Stimulated activated CD8-positive, alpha-beta memory T cell treated with anti-CD3 and anti-CD28 coated beads, Interleukin-4, amount 100 ng/mL, for 4 hours (primary cell): Measurements from ENCODE around the gene NOTCH2.
"Not testable (repeated sequence)": the region's sequence is repeated elsewhere in the genome, so short reads cannot be mapped to it uniquely, and the experiment has no call there.

Experiments used
- DNase-seq, 2 donors: peaks; one replicate each; pipeline ENCODE4 v3.0.0-alpha.2; 2020; ENCODE audit warnings: low read depth in 2 of 2, low spot score in 1 of 2

Gene NOTCH2

DNA sequence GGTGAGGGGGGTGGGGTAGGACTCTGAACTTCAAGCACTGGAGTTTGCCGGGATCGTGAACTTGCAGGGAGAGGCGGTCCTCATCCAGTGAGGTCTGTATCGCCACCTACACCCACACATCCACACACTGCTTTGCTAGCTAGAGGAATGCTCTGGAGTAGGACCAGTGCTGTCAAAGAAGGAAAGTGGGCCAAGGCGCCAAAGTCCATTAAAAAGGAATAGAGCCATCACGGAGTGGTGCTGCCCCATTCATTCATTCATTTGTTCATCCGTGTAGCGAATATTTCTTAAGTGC, 405 bp upstream of the NOTCH2 start:
- not testable (repeated sequence) for DNase-seq

DNA sequence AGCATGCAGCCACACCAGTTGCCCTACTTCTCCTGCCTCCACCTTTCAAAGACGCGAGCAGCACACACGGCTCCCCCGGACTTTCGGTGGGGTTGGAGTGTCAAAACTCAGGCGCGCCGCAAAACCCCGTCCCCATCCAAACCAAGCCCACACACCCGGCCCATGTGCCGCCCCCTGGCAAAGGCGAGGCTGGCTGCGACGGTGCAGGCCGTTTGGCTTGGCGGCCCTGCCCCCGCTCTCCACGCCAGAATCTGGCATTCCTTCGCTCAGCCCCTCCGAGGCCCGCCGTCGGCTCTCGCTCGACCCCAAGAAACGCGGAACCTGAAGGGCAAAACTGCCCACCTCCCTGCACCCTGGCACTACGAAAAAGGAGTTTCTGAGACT, 787 bp downstream of the NOTCH2 start:
- DNase-seq: not testable (repeated sequence)

DNA sequence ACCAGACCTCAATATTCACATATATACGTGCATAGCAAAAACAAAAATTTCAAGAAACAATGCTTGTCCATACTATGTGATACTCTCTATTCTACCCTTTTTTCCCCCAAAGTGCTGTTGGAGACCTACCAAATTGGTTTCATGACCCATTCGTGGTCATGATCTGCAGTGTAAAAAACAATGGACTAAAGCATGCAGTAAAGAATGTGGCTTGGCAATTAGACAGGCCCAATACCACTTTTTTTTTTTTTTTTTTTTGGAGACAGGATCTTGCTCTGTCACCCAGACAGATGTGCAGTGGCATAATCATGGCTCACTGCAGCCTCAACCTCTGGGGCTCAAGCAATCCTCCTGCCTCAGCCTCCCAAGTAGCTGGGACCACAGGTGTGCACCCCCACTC, 21.3 kb downstream of the NOTCH2 start:
- not testable (repeated sequence) for DNase-seq

DNA sequence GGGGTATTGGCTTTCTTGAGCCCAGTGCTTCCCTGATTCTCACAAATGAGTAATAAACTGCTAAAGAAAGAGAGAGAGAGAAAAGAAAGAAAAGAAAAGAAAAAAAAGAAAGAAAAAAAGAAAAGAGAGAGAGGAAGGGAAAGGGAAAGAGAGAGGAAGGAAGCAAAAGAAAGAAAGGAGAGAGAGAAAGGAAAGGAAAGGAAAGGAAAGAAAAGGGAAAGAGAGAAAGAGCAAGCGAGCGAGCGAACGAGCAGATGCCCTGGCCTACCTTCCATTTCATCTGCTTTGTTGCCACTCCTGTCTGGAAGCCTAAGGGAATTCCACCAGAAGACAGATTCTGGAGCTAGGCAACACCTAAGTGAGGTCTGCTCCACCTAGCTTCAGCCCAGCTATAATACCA, 27.7 kb downstream of the NOTCH2 start:
- DNase-seq: not testable (repeated sequence)

DNA sequence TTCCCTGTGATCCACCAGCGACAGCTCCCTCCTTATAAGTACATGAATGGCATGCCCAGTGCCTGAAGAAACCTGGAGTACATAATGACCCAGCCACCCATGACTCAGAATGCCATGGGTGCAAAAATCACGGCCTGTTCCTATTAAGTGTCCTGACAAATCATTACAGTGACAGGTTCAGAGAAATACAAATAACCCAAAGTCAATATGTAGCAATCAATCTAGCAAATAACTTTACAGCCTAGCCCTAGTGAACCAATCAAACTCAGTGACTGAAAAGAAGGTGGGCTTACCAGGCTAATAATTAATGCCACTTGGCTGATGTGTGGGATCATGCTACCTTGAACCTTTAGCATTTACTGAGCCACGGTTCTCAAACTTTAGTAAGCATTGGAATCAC, 37.2 kb downstream of the NOTCH2 start:
- not testable (repeated sequence) for DNase-seq

DNA sequence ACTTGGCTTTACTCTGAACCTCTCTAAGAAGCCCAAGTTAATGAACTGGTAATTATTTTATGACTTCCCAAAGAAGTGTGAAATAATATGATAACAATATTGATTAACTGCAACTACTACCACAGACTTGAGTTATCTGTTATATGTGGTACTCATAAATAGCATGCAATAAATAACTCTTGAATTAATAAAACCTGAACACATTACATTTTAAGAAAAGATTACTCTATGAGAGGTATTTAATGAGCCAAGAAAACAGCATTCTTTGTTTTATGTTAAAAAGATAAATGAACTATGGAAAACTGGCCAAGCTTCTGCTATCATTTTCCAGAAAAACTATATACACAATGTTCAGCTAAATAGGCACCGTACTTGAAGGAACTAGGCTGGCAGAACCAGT, 45.7 kb downstream of the NOTCH2 start:
- DNase-seq: not testable (repeated sequence)

DNA sequence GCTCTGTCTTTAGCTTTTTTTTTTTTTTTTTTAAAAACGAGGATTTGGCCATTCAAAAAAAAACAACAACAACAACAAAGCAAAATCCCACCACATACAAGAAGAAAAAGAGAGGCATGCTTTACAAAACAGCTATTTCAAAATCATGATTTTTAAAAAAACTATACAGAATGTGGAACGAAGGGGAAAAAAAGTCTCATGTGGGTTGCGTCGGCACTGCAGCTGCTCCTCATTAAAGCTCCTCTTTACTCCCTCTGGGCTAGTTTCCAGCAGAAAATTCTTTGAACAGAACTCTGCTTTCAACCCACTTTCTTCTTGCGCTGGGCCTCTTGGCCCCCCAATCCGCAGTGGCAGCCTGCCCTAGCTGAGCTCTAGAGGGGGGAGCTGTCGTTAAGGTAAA, 54.5 kb downstream of the NOTCH2 start:
- not testable (repeated sequence) for DNase-seq

DNA sequence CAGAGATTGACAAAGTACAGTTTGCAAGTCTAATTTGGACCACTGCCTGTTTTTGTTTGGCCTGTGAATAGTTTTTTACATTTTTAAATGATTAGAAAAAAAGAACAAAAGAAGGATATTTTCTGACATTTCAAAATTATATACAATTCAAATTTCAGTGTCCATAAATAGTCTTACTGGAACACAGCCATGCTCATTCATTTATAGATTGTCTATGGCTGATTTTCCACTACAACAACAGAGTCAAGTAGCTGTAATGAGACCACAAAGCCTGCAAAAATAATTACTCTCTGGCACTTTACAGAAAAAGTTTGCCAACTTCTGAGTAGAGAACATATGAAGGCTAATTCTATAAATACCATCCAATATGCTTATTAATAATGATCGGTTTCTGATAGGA, 61.1 kb downstream of the NOTCH2 start:
- not testable (repeated sequence) for DNase-seq

DNA sequence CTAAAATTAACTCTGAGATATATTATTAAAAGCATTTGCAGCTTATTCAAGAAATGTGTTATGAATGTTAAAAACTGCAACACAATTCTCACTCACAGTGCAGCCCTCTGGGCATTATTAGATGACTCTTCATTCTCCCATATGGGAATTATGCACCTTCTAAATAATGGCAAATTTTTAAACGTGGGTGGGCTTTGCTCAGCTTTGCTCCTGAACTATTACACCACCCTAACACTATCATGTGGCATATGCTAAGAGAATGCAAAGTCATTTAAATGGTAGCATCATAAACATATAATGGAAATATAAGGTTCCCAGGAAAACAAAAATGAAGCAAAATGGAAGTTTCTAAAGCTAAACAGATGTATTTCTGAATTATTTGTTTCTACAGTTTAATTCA, 61.6 kb downstream of the NOTCH2 start:
- not testable (repeated sequence) for DNase-seq

DNA sequence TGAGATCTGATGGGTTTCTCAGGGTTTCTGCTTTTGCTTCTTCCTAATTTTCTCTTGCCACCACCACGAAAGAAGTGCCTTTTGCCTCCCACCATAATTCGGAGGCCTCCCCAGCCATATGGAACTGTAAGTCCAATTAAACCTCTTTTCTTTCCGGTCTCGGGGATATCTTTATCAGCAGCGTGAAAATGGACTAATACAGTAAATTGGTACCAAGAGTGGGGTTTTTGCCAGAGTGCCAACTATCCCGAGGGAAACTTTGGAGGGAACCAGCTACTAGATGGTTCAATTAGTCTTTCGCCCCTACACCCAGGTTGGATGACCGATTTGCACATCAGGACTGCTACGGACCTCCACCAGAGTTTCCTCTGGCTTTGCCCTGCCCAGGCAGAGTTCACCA, 68.4 kb downstream of the NOTCH2 start:
- not testable (repeated sequence) for DNase-seq

DNA sequence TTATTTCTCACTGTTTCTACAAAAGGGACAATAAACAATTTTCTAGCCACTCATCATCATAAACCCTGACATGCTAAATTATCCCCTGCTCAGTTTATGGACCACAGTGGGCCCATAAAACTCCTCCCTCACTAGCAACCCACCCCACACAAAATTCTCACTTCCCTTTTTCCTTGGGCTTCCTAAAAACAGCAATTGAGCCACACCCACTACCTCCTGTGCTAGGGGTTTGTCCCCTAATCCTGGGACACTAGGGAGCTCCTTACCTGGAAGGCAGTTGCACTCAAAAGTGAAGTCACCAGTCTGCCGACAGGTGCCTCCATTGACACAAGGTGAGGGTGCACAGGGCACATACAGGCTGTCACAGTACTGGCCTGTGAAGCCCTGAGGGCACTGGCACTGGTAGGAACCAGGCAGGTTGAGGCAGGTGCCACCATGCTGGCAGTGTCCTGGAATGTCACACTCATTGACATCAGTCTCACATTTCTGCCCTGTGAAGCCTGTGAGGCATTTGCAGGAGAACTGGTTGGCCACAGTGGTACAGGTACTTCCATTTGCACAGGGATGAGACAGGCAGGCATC, 72.6 kb downstream of the NOTCH2 start:
- DNase-seq: not testable (repeated sequence)

DNA sequence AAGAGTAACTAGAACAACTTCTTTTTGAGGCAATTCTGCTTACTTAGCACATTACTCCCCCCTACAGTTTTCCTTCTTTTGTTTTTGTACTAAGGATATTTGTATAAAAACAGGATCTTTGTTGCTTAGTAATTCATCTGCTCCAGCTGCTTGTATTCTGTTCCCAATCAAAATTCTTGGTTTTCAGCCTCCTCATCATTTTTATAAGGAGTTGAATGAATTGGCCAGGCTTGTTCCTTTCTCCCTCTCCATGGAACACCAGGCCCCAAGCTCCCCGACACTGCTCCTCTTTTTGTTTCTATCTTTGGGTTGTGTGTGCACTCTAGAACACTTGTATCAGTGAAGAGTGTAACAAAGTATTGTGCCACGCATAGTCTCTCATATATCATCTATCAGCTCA, 73.5 kb downstream of the NOTCH2 start:
- not testable (repeated sequence) for DNase-seq

DNA sequence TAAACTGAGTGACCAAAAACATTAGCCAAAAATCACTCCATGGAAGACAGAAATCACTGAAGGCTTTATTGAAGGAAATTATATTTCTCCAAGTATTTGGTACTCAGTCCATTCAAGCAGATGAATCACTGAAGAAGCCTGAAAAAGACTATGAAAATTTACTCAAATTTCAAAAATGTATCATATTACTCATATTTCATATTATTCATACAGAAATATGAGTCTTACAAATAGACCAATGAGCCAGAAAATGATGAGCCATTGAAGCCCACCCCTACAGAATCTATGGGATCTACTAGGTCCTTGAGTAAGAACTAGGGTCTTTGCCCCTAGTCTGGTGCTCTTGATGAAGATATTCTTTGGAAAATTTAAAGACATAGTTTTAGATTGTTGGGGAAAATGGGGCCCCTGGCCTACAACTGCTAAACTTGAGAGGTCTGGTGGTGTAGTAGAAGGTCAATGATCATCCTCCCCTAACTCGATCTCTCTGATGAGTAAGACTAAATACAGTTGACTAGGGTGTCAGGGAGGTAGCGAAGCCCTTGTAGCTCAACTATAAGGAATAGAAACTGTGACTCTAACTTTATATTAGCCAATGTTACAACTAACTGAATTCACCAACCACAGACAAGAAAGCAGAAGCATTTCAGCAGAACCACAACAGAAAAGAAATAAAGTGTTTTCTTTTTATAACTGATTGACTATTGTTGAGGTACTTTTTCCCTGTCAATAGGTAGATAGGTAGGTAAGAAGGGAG, 81.0 kb downstream of the NOTCH2 start:
- DNase-seq: no peak

DNA sequence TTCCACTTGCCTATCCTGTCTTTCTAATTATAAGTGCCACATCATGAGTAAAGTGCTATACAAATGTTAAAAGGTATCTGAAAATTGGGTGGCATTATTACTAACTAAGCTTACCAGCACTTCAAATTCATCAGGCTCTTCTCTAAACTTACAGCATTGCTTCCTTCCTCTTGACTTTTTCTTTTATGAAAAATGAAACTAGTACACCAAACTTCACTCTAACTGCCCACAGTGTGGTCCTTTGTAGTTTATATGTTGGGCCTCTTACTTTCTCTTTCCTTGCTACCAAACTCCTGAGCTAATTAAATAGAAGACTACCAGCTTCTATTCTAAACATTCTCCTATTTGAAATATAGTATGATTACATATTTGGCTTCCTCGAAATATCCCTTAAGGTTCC, 81.8 kb downstream of the NOTCH2 start:
- no peak for DNase-seq

DNA sequence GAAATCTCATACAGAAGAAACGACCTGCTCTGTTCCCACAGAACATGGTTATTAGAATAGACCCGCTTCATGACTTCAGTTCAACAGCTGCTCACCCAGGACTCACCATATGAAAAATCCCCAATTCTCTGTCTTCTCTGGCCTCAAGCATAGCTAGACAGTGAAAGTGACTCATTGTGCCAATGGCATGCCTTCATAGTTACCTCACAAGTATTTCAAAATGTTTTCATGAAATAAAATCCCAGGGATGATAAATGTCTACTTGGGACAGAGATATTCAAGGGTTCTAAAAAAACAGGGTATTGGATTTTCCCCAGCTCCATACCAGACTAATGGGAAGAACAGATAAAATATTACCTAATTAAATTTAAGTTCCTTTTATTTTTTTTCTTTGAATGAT, 82.3 kb downstream of the NOTCH2 start:
- no peak for DNase-seq

DNA sequence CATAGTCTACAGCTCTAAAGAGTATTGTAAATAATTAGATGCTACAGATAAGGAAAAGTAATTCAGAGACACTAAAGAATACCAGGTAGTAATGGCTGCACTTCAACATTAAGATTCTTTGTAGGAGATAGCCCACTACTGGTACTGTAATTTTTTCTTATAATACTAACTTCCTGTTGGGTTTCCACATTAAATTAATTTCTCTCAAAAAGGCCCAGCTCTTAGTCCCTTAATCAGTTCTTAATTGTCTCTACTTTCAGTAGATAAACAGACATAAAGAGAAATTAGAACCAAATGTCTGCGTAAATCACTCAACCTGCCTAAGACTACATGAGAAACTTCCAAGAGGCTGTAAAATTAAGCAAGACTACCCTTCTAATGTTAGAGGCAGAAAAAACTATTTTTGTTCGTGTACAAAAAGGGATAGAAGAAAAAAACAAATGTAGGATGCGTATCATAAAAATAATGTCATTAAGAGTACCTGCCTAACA, 83.4 kb downstream of the NOTCH2 start:
- DNase-seq: no peak

DNA sequence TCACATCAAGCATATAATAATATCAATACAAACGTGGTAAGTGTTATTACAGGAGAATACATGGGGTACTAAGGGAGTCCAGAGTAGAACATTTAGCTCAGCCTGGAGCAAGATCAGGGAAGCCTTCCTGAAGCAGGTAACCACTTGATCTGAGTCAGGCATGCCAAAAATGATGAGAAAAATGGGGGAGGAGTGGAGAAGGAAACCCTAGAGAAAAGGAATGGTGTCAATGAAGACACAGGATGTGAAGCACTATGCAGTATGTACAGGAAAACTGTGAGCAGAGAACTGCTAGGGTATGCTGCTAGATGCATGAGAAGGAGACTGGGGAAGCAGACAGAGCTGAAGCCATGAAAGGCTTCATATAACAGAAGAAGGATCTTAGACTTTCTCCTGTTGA, 84.7 kb downstream of the NOTCH2 start:
- no peak for DNase-seq

DNA sequence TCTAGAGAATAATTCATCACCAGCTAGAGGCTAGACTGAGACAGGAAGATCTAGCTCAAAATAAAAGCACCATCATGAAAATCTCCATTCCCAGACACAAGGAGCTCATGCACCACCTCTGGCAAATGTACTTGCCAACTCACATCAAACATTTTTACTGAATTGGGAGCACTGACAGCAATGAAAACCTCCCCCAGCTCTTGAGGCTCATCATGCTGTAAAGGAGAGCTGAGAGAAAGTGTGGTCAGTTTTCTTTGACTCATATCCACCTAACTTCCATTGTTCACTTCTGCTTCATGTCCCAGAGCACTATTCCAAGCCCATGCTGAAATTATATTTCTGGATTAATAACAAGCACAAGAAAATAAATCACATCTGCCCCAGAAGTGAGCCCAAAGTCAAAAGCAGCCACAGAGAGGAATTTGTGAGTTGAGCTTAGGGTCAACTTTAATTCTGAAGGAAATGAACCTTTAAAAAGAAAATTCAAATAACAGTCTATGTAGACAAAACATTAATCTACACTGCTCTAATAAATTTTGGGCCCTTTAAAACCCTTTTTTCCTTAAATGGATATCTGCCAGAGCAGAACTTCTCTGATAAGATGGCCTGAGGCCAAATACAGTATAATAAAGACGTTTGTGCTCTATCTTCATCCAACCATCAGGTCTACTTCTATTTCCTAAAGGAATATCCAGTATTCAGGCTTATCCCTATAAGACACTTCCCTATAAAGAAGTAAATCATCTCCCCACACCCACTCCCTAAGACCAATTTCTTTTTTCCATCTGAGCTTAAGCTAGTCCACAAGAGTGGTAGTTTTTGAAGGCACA, 87.3 kb downstream of the NOTCH2 start:
- no peak for DNase-seq

DNA sequence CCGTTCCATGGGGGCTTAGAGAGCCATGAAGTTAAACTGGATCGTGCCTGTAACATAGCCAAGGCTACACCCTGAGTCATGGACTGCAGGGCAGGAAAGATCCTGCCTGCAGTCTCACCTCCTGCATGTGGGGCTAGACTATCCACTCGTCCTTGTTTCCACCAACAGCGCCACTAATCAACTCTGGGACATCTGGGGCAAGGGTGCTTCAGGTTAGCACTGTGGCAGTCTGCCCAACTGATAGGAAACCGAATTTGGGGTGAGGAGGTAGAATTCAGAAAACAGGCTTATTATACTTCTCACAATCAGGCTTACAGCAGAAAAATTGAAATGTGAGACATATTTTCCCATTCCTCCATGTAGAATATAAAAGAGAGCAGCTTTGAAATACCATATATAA, 88.0 kb downstream of the NOTCH2 start:
- DNase-seq: no peak

DNA sequence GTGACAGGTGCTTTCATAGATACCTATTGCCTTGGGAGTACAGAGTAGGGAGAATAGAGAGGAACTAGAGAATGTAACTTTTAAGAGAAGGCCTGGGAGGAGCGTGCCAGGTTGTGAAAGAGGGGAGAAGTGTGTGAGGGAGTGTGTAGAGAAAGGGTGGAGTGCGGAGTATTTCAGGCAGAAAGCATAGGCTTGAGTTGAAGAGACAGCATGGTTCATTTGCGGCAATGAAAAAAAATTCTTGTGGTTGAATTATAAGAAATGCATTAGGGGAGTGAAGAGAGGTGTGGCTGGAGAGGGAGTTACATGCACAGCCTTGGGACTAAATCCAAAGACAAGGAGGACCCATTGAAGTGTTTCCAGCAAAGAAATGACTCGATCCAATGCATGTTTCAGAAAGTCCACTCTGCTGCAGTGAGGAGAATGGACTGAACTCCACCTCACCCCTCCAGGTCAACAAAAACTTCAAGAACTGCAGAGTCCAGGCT, 91.4 kb downstream of the NOTCH2 start:
- DNase-seq: no peak

DNA sequence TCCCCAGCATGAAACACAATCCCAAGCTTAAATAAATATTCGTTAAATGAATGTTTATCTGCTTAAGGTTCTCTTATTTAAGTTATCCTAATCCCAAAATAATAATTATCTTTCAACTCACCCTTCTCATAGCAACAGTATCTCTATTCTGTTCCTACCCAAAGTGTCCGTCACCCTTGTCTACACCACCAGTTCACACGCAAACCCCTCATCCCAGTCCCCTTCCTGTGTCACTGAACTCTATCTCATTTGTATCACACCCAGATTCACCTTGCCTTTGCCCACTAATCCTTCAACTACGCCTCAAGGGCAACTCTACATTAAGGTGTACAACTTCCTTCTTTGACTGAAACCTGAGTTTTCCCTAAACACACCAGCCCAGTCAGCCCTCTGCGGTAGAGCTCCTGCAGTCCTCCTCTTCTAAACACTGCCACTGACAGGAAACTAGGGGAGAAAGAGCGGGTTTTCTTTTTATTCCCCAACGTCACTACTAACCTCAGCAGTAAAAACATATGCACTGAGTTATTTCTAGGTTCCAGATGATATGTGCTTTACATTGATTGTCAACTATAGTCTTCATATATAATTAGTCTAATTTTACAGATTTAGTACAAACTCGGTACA, 92.2 kb downstream of the NOTCH2 start:
- DNase-seq: not testable (repeated sequence)
